ENCODE measurements around the gene LTBP4.

DNA sequence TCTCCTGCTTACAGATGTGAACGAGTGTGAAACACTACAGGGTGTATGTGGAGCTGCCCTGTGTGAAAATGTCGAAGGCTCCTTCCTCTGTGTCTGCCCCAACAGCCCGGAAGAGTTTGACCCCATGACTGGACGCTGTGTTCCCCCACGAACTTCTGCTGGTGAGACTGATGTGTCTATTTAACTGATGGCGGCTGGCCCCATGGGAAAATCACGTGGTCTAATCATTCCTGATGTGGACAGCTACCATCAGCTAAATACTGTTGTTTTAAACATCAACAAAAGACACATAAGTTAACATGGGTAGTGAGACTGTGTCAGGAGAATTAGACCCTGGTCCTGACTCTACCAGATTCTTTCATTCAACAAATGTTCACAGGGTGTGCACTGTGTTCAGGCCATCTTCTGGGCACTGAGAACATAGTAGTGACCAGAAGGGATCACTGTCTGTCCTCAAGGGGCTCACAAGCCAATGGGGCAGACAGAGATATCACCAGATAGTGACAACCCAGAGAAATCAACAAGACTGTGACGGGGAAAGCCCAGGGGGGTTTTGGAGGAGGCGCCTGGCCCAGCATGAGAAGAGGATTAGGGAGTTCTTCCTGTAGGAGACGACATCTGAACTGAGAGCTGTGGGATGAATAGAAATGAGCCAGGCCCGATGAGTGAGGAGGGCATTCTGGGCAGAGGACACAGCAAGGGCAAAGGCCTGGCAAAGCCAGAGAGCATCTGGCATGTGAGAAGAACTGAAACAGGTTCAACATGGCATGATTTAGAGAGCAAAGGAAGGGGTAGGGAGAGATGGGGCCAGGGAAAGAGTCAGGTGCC, 18.4 kb downstream of the LTBP4 start:
- TF ChIP-seq SP1 (IDR thresholded peaks at IDR 0.05), result no peak
- no peak for TF ChIP-seq SP1 (CRISPR knock-in tag; IDR thresholded peaks at IDR 0.05)
- TF ChIP-seq, protein P1, sequence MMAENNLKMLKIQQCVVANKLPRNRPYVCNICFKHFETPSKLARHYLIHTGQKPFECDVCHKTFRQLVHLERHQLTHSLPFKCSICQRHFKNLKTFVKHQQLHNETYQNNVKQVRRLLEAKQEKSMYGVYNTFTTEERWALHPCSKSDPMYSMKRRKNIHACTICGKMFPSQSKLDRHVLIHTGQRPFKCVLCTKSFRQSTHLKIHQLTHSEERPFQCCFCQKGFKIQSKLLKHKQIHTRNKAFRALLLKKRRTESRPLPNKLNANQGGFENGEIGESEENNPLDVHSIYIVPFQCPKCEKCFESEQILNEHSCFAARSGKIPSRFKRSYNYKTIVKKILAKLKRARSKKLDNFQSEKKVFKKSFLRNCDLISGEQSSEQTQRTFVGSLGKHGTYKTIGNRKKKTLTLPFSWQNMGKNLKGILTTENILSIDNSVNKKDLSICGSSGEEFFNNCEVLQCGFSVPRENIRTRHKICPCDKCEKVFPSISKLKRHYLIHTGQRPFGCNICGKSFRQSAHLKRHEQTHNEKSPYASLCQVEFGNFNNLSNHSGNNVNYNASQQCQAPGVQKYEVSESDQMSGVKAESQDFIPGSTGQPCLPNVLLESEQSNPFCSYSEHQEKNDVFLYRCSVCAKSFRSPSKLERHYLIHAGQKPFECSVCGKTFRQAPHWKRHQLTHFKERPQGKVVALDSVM (CRISPR knock-in tag; IDR thresholded peaks at IDR 0.05), result no peak
- TF ChIP-seq, protein P2, sequence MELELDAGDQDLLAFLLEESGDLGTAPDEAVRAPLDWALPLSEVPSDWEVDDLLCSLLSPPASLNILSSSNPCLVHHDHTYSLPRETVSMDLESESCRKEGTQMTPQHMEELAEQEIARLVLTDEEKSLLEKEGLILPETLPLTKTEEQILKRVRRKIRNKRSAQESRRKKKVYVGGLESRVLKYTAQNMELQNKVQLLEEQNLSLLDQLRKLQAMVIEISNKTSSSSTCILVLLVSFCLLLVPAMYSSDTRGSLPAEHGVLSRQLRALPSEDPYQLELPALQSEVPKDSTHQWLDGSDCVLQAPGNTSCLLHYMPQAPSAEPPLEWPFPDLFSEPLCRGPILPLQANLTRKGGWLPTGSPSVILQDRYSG (CRISPR knock-in tag; IDR thresholded peaks at IDR 0.05), result no peak
- TF ChIP-seq, protein P3, sequence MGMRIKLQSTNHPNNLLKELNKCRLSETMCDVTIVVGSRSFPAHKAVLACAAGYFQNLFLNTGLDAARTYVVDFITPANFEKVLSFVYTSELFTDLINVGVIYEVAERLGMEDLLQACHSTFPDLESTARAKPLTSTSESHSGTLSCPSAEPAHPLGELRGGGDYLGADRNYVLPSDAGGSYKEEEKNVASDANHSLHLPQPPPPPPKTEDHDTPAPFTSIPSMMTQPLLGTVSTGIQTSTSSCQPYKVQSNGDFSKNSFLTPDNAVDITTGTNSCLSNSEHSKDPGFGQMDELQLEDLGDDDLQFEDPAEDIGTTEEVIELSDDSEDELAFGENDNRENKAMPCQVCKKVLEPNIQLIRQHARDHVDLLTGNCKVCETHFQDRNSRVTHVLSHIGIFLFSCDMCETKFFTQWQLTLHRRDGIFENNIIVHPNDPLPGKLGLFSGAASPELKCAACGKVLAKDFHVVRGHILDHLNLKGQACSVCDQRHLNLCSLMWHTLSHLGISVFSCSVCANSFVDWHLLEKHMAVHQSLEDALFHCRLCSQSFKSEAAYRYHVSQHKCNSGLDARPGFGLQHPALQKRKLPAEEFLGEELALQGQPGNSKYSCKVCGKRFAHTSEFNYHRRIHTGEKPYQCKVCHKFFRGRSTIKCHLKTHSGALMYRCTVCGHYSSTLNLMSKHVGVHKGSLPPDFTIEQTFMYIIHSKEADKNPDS (CRISPR knock-in tag; IDR thresholded peaks at IDR 0.05), result no peak
- no peak for TF ChIP-seq CBX1 (IDR thresholded peaks at IDR 0.05; ENCODE audit: low read depth)
- TF ChIP-seq, protein P4, sequence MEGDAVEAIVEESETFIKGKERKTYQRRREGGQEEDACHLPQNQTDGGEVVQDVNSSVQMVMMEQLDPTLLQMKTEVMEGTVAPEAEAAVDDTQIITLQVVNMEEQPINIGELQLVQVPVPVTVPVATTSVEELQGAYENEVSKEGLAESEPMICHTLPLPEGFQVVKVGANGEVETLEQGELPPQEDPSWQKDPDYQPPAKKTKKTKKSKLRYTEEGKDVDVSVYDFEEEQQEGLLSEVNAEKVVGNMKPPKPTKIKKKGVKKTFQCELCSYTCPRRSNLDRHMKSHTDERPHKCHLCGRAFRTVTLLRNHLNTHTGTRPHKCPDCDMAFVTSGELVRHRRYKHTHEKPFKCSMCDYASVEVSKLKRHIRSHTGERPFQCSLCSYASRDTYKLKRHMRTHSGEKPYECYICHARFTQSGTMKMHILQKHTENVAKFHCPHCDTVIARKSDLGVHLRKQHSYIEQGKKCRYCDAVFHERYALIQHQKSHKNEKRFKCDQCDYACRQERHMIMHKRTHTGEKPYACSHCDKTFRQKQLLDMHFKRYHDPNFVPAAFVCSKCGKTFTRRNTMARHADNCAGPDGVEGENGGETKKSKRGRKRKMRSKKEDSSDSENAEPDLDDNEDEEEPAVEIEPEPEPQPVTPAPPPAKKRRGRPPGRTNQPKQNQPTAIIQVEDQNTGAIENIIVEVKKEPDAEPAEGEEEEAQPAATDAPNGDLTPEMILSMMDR (CRISPR knock-in tag; IDR thresholded peaks at IDR 0.05), result no peak
- TF ChIP-seq JUNB (CRISPR knock-in tag; IDR thresholded peaks at IDR 0.05; ENCODE audit: borderline replicate concordance), result no peak
- TF ChIP-seq NFRKB (IDR thresholded peaks at IDR 0.05), result no peak
- no peak for TF ChIP-seq BRD4 (CRISPR knock-in tag; IDR thresholded peaks at IDR 0.05)

Data from HepG2 (cell line).